GM12878 (cell line): ENCODE measurements around the gene ZFP3. TPM values are rescaled to one million over a fixed set of nuclear protein-coding genes. Genes with fewer than 3 reads are reported as not detected.
"Not testable (repeated sequence)": the region's sequence is repeated elsewhere in the genome, so short reads cannot be mapped to it uniquely, and the experiment has no call there.

ENCODE experiments used
- ATAC-seq: fragments of 200-7000 bp; cut with Tn5 transposase; 3 replicates; pipeline ENCODE4 v1.9.1; 2020; ENCODE audit warnings: mild to moderate bottlenecking, moderate library complexity
- BruUV-seq: library from RNA; stranded (reverse); fragments of 400-500 nt; replicated peaks from 2 replicates; lab custom pipeline; 2021; lab: Mats Ljungman, UMichigan
- CTCF ChIA-PET: fragments of 300-600 bp; sonication (Branson Sonifier 250); formaldehyde crosslinking; extraction: SDS; loops from one replicate; lab custom pipeline; 2021; ENCODE audit warnings: inconsistent platforms; lab: Yijun Ruan, JAX
- POLR2A ChIA-PET: fragments of 350-600 bp; formaldehyde crosslinking; extraction: SDS; loops from one replicate; lab custom pipeline; 2021; ENCODE audit warnings: inconsistent platforms; lab: Charles Lee
- RAD21 ChIA-PET: fragments of 300-600 bp; sonication (Branson Sonifier 250); formaldehyde crosslinking; loops from one replicate; lab custom pipeline; 2023; ENCODE audit warnings: antibody characterized with exemption; ENCODE audit not compliant: unreplicated experiment; lab: Charles Lee
- SMC1A ChIA-PET: fragments of 300-600 bp; sonication (Branson Sonifier 250); formaldehyde crosslinking; loops from one replicate; lab custom pipeline; 2023; ENCODE audit not compliant: unreplicated experiment, uncharacterized antibody; lab: Charles Lee
- DNase-seq: peaks from one replicate; pipeline ENCODE4 v3.0.0-alpha.2; 2011; ENCODE audit warnings: low read depth, low spot score
- FAIRE-seq: peaks from 3 replicates; lab custom pipeline; 2011; peaks lifted over from hg19 to GRCh38; lab: Jason Lieb, UNC
- H2AFZ ChIP-seq: 2 replicates; pipeline ENCODE4 v1.6.0; 2011; ENCODE audit warnings: low read depth, low read length, control low read depth; ENCODE audit not compliant: control insufficient read depth
- H3K27ac ChIP-seq: 2 replicates; pipeline ENCODE4 v1.5.1; 2011; ENCODE audit warnings: control low read depth; ENCODE audit not compliant: control insufficient read depth, insufficient read depth
- H3K27me3 ChIP-seq, 2 experiments: replicated peaks in 1 of 2; 2 replicates each; pipeline versions ENCODE4 v1.6.0 to v1.6.1; 2011; ENCODE audit warnings: low read length in 1 of 2; ENCODE audit not compliant: control insufficient read depth in 2 of 2, insufficient read depth in 2 of 2
- H3K36me3 ChIP-seq, 2 experiments: 2 replicates each; pipeline ENCODE4 v1.5.1; 2011; ENCODE audit warnings: low read length in 1 of 2; ENCODE audit not compliant: control insufficient read depth in 2 of 2, insufficient read depth in 2 of 2
- H3K4me1 ChIP-seq: 2 replicates; pipeline ENCODE4 v1.6.1; 2011; ENCODE audit warnings: mild to moderate bottlenecking, low read length, moderate library complexity, mixed read lengths; ENCODE audit not compliant: control insufficient read depth, insufficient read depth
- H3K4me2 ChIP-seq: 2 replicates; pipeline ENCODE4 v1.6.0; 2011; ENCODE audit warnings: control low read depth; ENCODE audit not compliant: control insufficient read depth, insufficient read depth
- H3K4me3 ChIP-seq: fragments of 200-600 bp; sonication (generic); 2 replicates; pipeline ENCODE4 v1.5.1; 2016
- H3K79me2 ChIP-seq: 2 replicates; pipeline ENCODE4 v1.6.0; 2011; ENCODE audit warnings: low read length; ENCODE audit not compliant: control insufficient read depth, insufficient read depth
- H3K9ac ChIP-seq: 2 replicates; pipeline ENCODE4 v1.8.0; 2011; ENCODE audit warnings: low read length, control low read depth, mixed read lengths; ENCODE audit not compliant: control insufficient read depth, insufficient read depth
- H3K9me3 ChIP-seq: replicated peaks from 3 replicates; pipeline ENCODE4 v1.5.1; 2011; ENCODE audit warnings: mild to moderate bottlenecking, low read length; ENCODE audit not compliant: control insufficient read depth, insufficient read depth
- H4K20me1 ChIP-seq: 2 replicates; pipeline ENCODE4 v1.6.0; 2011; ENCODE audit not compliant: control insufficient read depth, insufficient read depth
- EP300 ChIP-seq, 2 experiments: fragments of 150-350 bp in 1 of 2; IDR thresholded peaks; 2 replicates each; pipeline ENCODE4 v1.6.1; 2011 to 2012; ENCODE audit warnings: low read depth in 2 of 2, low read length in 2 of 2, borderline replicate concordance in 1 of 2, improper control_type of control experiment in 1 of 2, inconsistent platforms in 1 of 2; ENCODE audit not compliant: control insufficient read depth in 1 of 2
- NKRF ChIP-seq: fragments of 450-650 bp; conservative IDR thresholded peaks from 2 replicates; pipeline ENCODE4 v1.6.1; 2017; ENCODE audit warnings: mild to moderate bottlenecking, moderate library complexity
- SREBF2 ChIP-seq: IDR thresholded peaks from 2 replicates; pipeline ENCODE4 v1.6.1; 2012; ENCODE audit warnings: mild to moderate bottlenecking, low read length
- TCF3 ChIP-seq: IDR thresholded peaks from 2 replicates; pipeline ENCODE4 v1.6.1; 2012; ENCODE audit warnings: low read depth, mild to moderate bottlenecking, low read length, borderline replicate concordance; ENCODE audit not compliant: insufficient read depth
- ZBTB33 ChIP-seq: fragments of 450-650 bp; IDR thresholded peaks from 2 replicates; pipeline ENCODE4 v1.6.1; 2017; ENCODE audit warnings: mild to moderate bottlenecking
- ZBTB4 ChIP-seq: fragments of 450-650 bp; formaldehyde crosslinking; IDR thresholded peaks from 2 replicates; pipeline ENCODE4 v1.4.0; 2022; ENCODE audit warnings: mild to moderate bottlenecking, moderate library complexity
- WGBS: methylation state at CpG from one replicate; pipeline ENCODE4 v1.1.6; 2016; ENCODE audit warnings: low lambda C conversion rate; ENCODE audit not compliant: insufficient replicate concordance, insufficient coverage; ENCODE audit errors: missing lambda C conversion rate; 5-methylcytosine and 5-hydroxymethylcytosine counted together
- in situ Hi-C: fragments of 300-500 bp; cut with MboI; formaldehyde crosslinking; loops from 9 replicates; pipeline ENCODE4 v1.14.3; 2018; ENCODE audit warnings: mixed read lengths
- intact Hi-C: fragments of 100-400 bp; cut with micrococcal nuclease; formaldehyde crosslinking; loops from one replicate; pipeline ENCODE4 v1.14.2; 2022; ENCODE audit not compliant: unreplicated experiment
- polyA plus RNA-seq, 11 experiments: library from polyadenylated mRNA; depleted of rRNA in 4 of 11; unstranded in 6 of 11; stranded (reverse) in 5 of 11; fragments of >200 nt; fragmentation: Nextera tagmentation in 4 of 11; fragmentation: Illumina TruSeq in 1 of 11; extraction: Ambion mirVana in 4 of 11; extraction: Trizol in 1 of 11; gene quantifications; 1 replicate in 1 of 11; 2 replicates in 10 of 11; pipeline versions ENCODE4 v1.2.1 to v1.2.3, GENCODE V29; 2011 to 2016; ENCODE audit warnings: inconsistent platforms in 2 of 11, missing spikeins in 2 of 11, low read depth in 1 of 11
- total RNA-seq, 4 experiments: library from RNA; depleted of rRNA in 3 of 4; stranded (reverse); fragments of >200 nt in 3 of 4; fragmentation: Illumina TruSeq in 1 of 4; extraction: Trizol in 1 of 4; gene quantifications; 2 replicates each; pipeline versions ENCODE4 v1.2.1 to v1.2.3, GENCODE V29; 2013 to 2021

ZFP3 gene
- total and polyA plus RNA-seq, 10 of the 15 experiments (the other 5 are each of a cell fraction or from before 2014, with no cell fraction given), result 0.37 to 4.1 (median 1.6) TPM

- TF ChIP-seq NKRF, result no peak
- no peak for TF ChIP-seq SREBF2
- no peak for TF ChIP-seq EP300 (IDR thresholded peaks at IDR 0.05; ENCODE audit: borderline replicate concordance in 1 of 2, control insufficient read depth in 1 of 2, low read depth in 2 of 2, low read length in 2 of 2)
- no peak for TF ChIP-seq ZBTB4 (CRISPR knock-in tag)
- TF ChIP-seq TCF3, result no peak
- no peak for TF ChIP-seq ZBTB33
Measured at GRCh38 chr17:5128905-5129535, 50.8 kb downstream of the ZFP3 start (continued).

- BruUV-seq, H3K27ac ChIP-seq, H4K20me1 ChIP-seq, H2AFZ ChIP-seq, H3K9ac ChIP-seq, DNase-seq, CTCF ChIA-PET, H3K79me2 ChIP-seq, POLR2A ChIA-PET, in situ Hi-C loops, H3K4me3 ChIP-seq, intact Hi-C loops, H3K4me1 ChIP-seq, RAD21 ChIA-PET, H3K9me3 ChIP-seq, H3K4me2 ChIP-seq, SMC1A ChIA-PET, H3K27me3 ChIP-seq, FAIRE-seq, H3K36me3 ChIP-seq, ATAC-seq: not testable (repeated sequence)
- 59% methylated on average over 8 of the region's 8 CpGs for WGBS
Measured at GRCh38 chr17:5129770-5130169, 51.5 kb downstream of the ZFP3 start.

GRCh38 chr17:5130261-5130660 is 52.0 kb downstream of the ZFP3 start:
- RAD21 ChIA-PET, H3K79me2 ChIP-seq, in situ Hi-C loops, DNase-seq, POLR2A ChIA-PET, H4K20me1 ChIP-seq, H2AFZ ChIP-seq, CTCF ChIA-PET, H3K36me3 ChIP-seq, H3K9ac ChIP-seq, H3K9me3 ChIP-seq, SMC1A ChIA-PET, intact Hi-C loops, ATAC-seq, H3K4me2 ChIP-seq, FAIRE-seq, BruUV-seq, H3K27ac ChIP-seq, H3K27me3 ChIP-seq, H3K4me1 ChIP-seq, H3K4me3 ChIP-seq: not testable (repeated sequence)
- 64% methylated on average over 10 of the region's 10 CpGs for WGBS
